Panc1 (cell line): ENCODE results near the gene TBX3. TPM values are rescaled to one million over a fixed set of nuclear protein-coding genes. Genes with fewer than 3 reads are reported as not detected.

Source experiments
- ATAC-seq: fragments of 200-7000 bp; cut with Tn5 transposase; 2 replicates; pipeline ENCODE4 v1.9.1; 2020; ENCODE audit warnings: mild to moderate bottlenecking, moderate library complexity
- BruUV-seq: library from RNA; stranded (reverse); fragments of 400-500 nt; replicated peaks from 2 replicates; lab custom pipeline; 2021; lab: Mats Ljungman, UMichigan
- CTCF ChIA-PET: fragments of 300-600 bp; sonication (Branson Sonifier 250); formaldehyde crosslinking; loops from one replicate; lab custom pipeline; 2022; ENCODE audit warnings: antibody characterized with exemption; lab: Charles Lee
- POLR2A ChIA-PET: fragments of 300-600 bp; sonication (Branson Sonifier 250); formaldehyde crosslinking; loops from one replicate; lab custom pipeline; 2022; ENCODE audit warnings: antibody characterized with exemption; lab: Charles Lee
- DNase-seq: peaks from one replicate; pipeline ENCODE4 v3.0.0-alpha.2; 2010; ENCODE audit warnings: low read depth, low spot score
- H3K27ac ChIP-seq: 2 replicates; pipeline ENCODE4 v1.5.1; 2011; ENCODE audit warnings: mild to moderate bottlenecking, low read length, inconsistent platforms
- H3K27me3 ChIP-seq: fragments of 200-500 bp; sonication (Bioruptor generic); 2 replicates; pipeline ENCODE4 v1.6.0; 2014; ENCODE audit warnings: low read length, inconsistent platforms; ENCODE audit not compliant: control insufficient read depth, insufficient read depth
- H3K36me3 ChIP-seq: fragments of 200-500 bp; sonication (Bioruptor generic); 2 replicates; pipeline ENCODE4 v1.5.1; 2014; ENCODE audit warnings: inconsistent platforms, mild to moderate bottlenecking, low read length, moderate library complexity; ENCODE audit not compliant: control insufficient read depth, insufficient read depth
- H3K4me1 ChIP-seq: 2 replicates; pipeline ENCODE4 v1.5.1; 2011; ENCODE audit warnings: inconsistent platforms, mild to moderate bottlenecking, low read length, moderate library complexity; ENCODE audit not compliant: control insufficient read depth, insufficient read depth
- H3K4me3 ChIP-seq, 2 experiments: 2 replicates each; pipeline ENCODE4 v1.5.1; 2011 to 2012; ENCODE audit warnings: low read depth in 2 of 2, low read length in 2 of 2, mild to moderate bottlenecking in 2 of 2, inconsistent platforms in 1 of 2, moderate library complexity in 1 of 2
- H3K9me3 ChIP-seq: fragments of 200-500 bp; sonication (Bioruptor generic); 2 replicates; pipeline ENCODE4 v1.5.1; 2014; ENCODE audit warnings: low read depth, mild to moderate bottlenecking, inconsistent platforms, low read length, moderate library complexity; ENCODE audit not compliant: control insufficient read depth, insufficient read depth
- POLR2AphosphoS5 ChIP-seq: IDR thresholded peaks from 2 replicates; pipeline ENCODE4 v1.6.1; 2012; ENCODE audit warnings: mild to moderate bottlenecking, low read depth, low read length, moderate library complexity
- SIN3A ChIP-seq: IDR thresholded peaks from 2 replicates; pipeline ENCODE4 v1.6.1; 2012; ENCODE audit warnings: low read depth, mild to moderate bottlenecking, low read length, moderate library complexity, borderline replicate concordance; ENCODE audit not compliant: insufficient read depth
- TCF7L2 ChIP-seq: IDR thresholded peaks from 2 replicates; pipeline ENCODE4 v1.6.1; 2011; ENCODE audit warnings: mild to moderate bottlenecking, low read depth, low read length, inconsistent platforms
- in situ Hi-C: cut with HindIII; loops from 2 replicates; pipeline ENCODE4 v1.10.0; 2016; ENCODE audit warnings: low sequenced_read_pairs, low pct_unique_long_range_greater_than_20kb
- intact Hi-C: fragments of 100-400 bp; cut with micrococcal nuclease; formaldehyde crosslinking; loops from one replicate; pipeline ENCODE4 v1.10.0; 2022; ENCODE audit not compliant: unreplicated experiment
- total RNA-seq: library from RNA; stranded (reverse); gene quantifications from one replicate; pipeline ENCODE4 v1.2.1, GENCODE V29; 2021; ENCODE audit not compliant: unreplicated experiment
- TF ChIP-seq, protein P1 (sequence below), 2 experiments: IDR thresholded peaks; 2 replicates each; pipeline ENCODE4 v1.6.1; 2011 to 2012; ENCODE audit warnings: low read depth in 2 of 2, control low read depth in 1 of 2, low read length in 1 of 2, mild to moderate bottlenecking in 1 of 2, moderate library complexity in 1 of 2; ENCODE audit not compliant: insufficient read depth in 1 of 2
- TF ChIP-seq, protein P2 (sequence below): fragments of 450-650 bp; IDR thresholded peaks from 2 replicates; pipeline ENCODE4 v1.5.1; 2017; ENCODE audit warnings: mild to moderate bottlenecking

The TBX3 gene
- total RNA-seq, 1 experiment from 2014 or later = 5.1 TPM

DNA sequence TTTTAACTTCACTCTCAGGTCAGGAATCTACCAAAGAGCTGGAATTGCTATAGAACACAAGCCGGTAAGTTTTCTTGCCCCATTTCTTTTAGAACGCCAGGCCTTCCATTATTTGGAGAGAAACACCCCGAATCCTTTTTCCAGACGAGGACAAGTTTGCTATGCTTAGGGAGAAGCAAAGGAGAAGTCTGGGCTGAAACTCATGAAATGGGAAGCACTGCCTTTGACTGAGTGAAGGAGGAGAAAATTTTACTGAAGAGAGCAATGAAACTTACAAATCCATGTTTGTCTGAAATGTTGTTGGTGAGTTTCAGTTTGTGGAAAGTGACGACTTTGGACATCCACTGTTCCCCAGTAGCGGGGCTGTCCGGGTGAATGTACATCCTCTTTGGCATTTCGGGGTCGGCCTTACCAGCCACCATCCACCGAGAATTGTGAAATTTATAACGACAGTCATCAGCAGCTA is 3.3 kb downstream of the TBX3 start:
- in situ Hi-C loops = no loop called here
- no peaks in the 10 kb centered on the region for H3K27me3 ChIP-seq
- no TSS peak for BruUV-seq
- POLR2A ChIA-PET = no interaction called here
- ATAC-seq (no peak), DNase-seq (no peak)
- peaks cover 5% of the 10 kb centered on the region; the same call in 1 of the 2 replicates for H3K36me3 ChIP-seq
- no peaks in the 10 kb centered on the region for H3K9me3 ChIP-seq
- 0 out of 2 replicates have a peak, but pooled peaks cover 2% of the 10 kb centered on the region for H3K4me1 ChIP-seq
- intact Hi-C loops = no loop called here
- peak overlapping the region; percentile 69 to 84 for H3K4me3 ChIP-seq
- CTCF ChIA-PET = no interaction called here
- H3K27ac ChIP-seq = peak overlapping the region; percentile 44
- TF ChIP-seq POLR2AphosphoS5 = no peak
- TF ChIP-seq, protein P1, sequence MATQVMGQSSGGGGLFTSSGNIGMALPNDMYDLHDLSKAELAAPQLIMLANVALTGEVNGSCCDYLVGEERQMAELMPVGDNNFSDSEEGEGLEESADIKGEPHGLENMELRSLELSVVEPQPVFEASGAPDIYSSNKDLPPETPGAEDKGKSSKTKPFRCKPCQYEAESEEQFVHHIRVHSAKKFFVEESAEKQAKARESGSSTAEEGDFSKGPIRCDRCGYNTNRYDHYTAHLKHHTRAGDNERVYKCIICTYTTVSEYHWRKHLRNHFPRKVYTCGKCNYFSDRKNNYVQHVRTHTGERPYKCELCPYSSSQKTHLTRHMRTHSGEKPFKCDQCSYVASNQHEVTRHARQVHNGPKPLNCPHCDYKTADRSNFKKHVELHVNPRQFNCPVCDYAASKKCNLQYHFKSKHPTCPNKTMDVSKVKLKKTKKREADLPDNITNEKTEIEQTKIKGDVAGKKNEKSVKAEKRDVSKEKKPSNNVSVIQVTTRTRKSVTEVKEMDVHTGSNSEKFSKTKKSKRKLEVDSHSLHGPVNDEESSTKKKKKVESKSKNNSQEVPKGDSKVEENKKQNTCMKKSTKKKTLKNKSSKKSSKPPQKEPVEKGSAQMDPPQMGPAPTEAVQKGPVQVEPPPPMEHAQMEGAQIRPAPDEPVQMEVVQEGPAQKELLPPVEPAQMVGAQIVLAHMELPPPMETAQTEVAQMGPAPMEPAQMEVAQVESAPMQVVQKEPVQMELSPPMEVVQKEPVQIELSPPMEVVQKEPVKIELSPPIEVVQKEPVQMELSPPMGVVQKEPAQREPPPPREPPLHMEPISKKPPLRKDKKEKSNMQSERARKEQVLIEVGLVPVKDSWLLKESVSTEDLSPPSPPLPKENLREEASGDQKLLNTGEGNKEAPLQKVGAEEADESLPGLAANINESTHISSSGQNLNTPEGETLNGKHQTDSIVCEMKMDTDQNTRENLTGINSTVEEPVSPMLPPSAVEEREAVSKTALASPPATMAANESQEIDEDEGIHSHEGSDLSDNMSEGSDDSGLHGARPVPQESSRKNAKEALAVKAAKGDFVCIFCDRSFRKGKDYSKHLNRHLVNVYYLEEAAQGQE (IDR thresholded peaks at IDR 0.05; ENCODE audit: insufficient read depth in 1 of 2, low read depth in 2 of 2, low read length in 1 of 2) = no peak
- TF ChIP-seq, protein P2, sequence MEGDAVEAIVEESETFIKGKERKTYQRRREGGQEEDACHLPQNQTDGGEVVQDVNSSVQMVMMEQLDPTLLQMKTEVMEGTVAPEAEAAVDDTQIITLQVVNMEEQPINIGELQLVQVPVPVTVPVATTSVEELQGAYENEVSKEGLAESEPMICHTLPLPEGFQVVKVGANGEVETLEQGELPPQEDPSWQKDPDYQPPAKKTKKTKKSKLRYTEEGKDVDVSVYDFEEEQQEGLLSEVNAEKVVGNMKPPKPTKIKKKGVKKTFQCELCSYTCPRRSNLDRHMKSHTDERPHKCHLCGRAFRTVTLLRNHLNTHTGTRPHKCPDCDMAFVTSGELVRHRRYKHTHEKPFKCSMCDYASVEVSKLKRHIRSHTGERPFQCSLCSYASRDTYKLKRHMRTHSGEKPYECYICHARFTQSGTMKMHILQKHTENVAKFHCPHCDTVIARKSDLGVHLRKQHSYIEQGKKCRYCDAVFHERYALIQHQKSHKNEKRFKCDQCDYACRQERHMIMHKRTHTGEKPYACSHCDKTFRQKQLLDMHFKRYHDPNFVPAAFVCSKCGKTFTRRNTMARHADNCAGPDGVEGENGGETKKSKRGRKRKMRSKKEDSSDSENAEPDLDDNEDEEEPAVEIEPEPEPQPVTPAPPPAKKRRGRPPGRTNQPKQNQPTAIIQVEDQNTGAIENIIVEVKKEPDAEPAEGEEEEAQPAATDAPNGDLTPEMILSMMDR = no peak
- no peak for TF ChIP-seq SIN3A
- TF ChIP-seq TCF7L2 = no peak

DNA sequence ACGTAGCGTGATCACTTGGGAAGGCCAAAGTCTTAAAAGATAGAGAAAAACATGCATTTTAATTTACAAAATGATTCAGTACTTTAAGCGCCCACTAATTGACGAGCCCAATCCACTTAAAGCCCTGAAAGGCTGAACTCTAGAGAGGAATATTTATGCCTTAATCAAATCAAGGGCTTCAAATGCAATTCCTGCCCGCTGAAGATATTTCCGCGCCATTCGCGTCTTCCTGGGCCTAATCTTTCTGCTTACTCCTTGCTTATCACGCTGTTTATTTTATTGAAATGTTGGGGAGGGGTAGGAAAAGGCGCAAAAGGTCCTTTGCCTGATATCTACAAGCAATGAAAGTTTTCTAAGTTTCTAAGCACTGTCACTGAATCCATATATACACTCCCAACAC is 4.0 kb downstream of the TBX3 start:
- H3K27ac ChIP-seq = no peak overlapping the region; the same call in 1 of the 2 replicates
- in situ Hi-C loops (no loop called here), intact Hi-C loops (no loop called here)
- H3K9me3 ChIP-seq = no peaks in the 10 kb centered on the region
- DNase-seq (no peak), ATAC-seq (no peak)
- H3K27me3 ChIP-seq = no peaks in the 10 kb centered on the region
- H3K4me1 ChIP-seq = 0 out of 2 replicates have a peak, but pooled peaks cover 2% of the 10 kb centered on the region
- TF ChIP-seq SIN3A (no peak), POLR2AphosphoS5 (no peak), TCF7L2 (no peak)
- TF ChIP-seq, protein P2 = no peak
- TF ChIP-seq, protein P1 (IDR thresholded peaks at IDR 0.05; ENCODE audit: insufficient read depth in 1 of 2, low read depth in 2 of 2, low read length in 1 of 2) = no peak
- H3K4me3 ChIP-seq = peak overlapping the region in 1 of 2 experiments; percentile 84; a peak in 1 of 4 replicates
- ChIA-PET CTCF (no interaction called here), POLR2A (no interaction called here)
- no TSS peak for BruUV-seq
- H3K36me3 ChIP-seq = peaks cover 5% of the 10 kb centered on the region; the same call in 1 of the 2 replicates
